Renal pelvis (tissue), 4 donors: ENCODE measurements around the gene XRCC1. TPM values are rescaled to one million over a fixed set of nuclear protein-coding genes. Genes with fewer than 3 reads are reported as not detected.
A peak's percentile ranks its signal among the peaks of the same experiment; 100 is the strongest.
"Not testable (repeated sequence)": the region's sequence is repeated elsewhere in the genome, so short reads cannot be mapped to it uniquely, and the experiment has no call there.

Source experiments
- DNase-seq: peaks from one replicate; pipeline ENCODE4 v3.0.0-alpha.2; 2013
- polyA plus RNA-seq, 3 donors: library from polyadenylated mRNA; unstranded; fragments of 120-200 nt; gene quantifications; one replicate each; pipeline ENCODE4 v1.2.1, GENCODE V29; 2013; ENCODE audit not compliant: insufficient read length in 3 of 3

XRCC1 gene
- polyA plus RNA-seq, 3 donors, result 59.8 to 78.8 (median 71.2) TPM

- no peak for DNase-seq
Measured at GRCh38 chr19:43525836-43526771, 49.2 kb downstream of the XRCC1 start.

GRCh38 chr19:43524922-43525835 lies 50.1 kb downstream of the XRCC1 start:
- DNase-seq, result no peak

- DNase-seq, result not testable (repeated sequence)
Measured at GRCh38 chr19:43523696-43524095, 51.6 kb downstream of the XRCC1 start.

- DNase-seq, result no peak
Measured at GRCh38 chr19:43522929-43523328, 52.4 kb downstream of the XRCC1 start.

- DNase-seq, result peak; percentile 87
Measured at GRCh38 chr19:43519436-43520088, 55.8 kb downstream of the XRCC1 start.

- DNase-seq, result no peak
Measured at GRCh38 chr19:43518051-43518450, 57.3 kb downstream of the XRCC1 start.

- DNase-seq, result not testable (repeated sequence)
Measured at GRCh38 chr19:43512399-43512798, 62.9 kb downstream of the XRCC1 start.

- DNase-seq, result no peak
Measured at GRCh38 chr19:43511324-43511723, 64.0 kb downstream of the XRCC1 start.

GRCh38 chr19:43510713-43511112 lies 64.6 kb downstream of the XRCC1 start:
- DNase-seq, result no peak

- DNase-seq, result no peak
Measured at GRCh38 chr19:43507880-43508279, 67.4 kb downstream of the XRCC1 start.

- DNase-seq, result no peak
Measured at GRCh38 chr19:43506629-43507028, 68.7 kb downstream of the XRCC1 start.

- no peak for DNase-seq
Measured at GRCh38 chr19:43505941-43506340, 69.4 kb downstream of the XRCC1 start.

- no peak for DNase-seq
Measured at GRCh38 chr19:43505186-43505456, 70.2 kb downstream of the XRCC1 start.

- DNase-seq, result no peak
Measured at GRCh38 chr19:43504426-43505185, 70.7 kb downstream of the XRCC1 start, which contains the start of gene PHLDB3. Gene PHLDB3 (minus strand): TSS chr19:43504746. CDS start chr19:43504118, 628 bp downstream.

- peak; percentile 94 for DNase-seq
Measured at GRCh38 chr19:43503501-43504425, 71.6 kb downstream of the XRCC1 start.

- no peak for DNase-seq
Measured at GRCh38 chr19:43502419-43502976, 72.8 kb downstream of the XRCC1 start.

- no peak for DNase-seq
Measured at GRCh38 chr19:43501661-43502418, 73.5 kb downstream of the XRCC1 start.

- DNase-seq, result no peak
Measured at GRCh38 chr19:43499042-43499441, 76.3 kb downstream of the XRCC1 start.

GRCh38 chr19:43498233-43498842 lies 77.0 kb downstream of the XRCC1 start:
- no peak for DNase-seq
